Fibroblast of lung (primary cell): ENCODE results near the gene TOLLIP.

Experiments used
- EZH2 ChIP-seq: IDR thresholded peaks from 2 replicates; pipeline ENCODE4 v1.5.1; 2012; ENCODE audit warnings: low read length, control low read depth, mild to moderate bottlenecking; ENCODE audit errors: missing control alignments
- TF ChIP-seq, protein P1 (sequence below), 2 donors: IDR thresholded peaks in 1 of 2; conservative IDR thresholded peaks in 1 of 2; 1 replicate in 1 of 2; 2 replicates in 1 of 2; pipeline ENCODE4 v1.5.1; 2011 to 2012; ENCODE audit warnings: low read length in 2 of 2, control low read depth in 1 of 2, inconsistent platforms in 1 of 2, low read depth in 1 of 2, mild to moderate bottlenecking in 1 of 2

DNA sequence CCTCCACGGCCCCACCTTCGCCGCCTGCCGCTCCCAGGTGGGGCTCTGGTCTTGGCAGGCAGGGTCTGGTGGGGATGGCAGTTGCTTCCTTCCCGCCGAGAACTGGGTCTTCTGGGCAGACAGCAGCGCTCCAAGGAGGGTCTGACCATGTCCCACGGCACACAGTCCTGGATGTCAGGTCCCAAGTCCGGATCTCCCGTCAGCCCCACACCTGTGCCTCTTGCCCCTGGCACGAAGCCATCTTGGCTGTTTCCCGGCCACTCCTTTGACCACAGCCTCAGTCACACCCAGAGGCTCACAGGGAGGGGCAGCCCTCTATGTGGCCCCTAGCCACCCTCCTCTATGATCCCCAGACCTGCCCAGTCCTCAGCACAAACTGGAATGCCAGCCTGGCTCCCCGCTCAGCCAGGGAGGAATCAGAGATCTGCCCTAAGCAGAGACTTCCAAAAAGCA is 72.3 kb downstream of the TOLLIP start:
- TF ChIP-seq, protein P1, sequence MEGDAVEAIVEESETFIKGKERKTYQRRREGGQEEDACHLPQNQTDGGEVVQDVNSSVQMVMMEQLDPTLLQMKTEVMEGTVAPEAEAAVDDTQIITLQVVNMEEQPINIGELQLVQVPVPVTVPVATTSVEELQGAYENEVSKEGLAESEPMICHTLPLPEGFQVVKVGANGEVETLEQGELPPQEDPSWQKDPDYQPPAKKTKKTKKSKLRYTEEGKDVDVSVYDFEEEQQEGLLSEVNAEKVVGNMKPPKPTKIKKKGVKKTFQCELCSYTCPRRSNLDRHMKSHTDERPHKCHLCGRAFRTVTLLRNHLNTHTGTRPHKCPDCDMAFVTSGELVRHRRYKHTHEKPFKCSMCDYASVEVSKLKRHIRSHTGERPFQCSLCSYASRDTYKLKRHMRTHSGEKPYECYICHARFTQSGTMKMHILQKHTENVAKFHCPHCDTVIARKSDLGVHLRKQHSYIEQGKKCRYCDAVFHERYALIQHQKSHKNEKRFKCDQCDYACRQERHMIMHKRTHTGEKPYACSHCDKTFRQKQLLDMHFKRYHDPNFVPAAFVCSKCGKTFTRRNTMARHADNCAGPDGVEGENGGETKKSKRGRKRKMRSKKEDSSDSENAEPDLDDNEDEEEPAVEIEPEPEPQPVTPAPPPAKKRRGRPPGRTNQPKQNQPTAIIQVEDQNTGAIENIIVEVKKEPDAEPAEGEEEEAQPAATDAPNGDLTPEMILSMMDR (conservative IDR thresholded peaks at IDR 0.05 in 1 of 2, IDR thresholded peaks at IDR 0.05 in 1 of 2; ENCODE audit: low read depth in 1 of 2, low read length in 2 of 2): no peak
- TF ChIP-seq EZH2: no peak
